SKM-1 (cell line): ENCODE measurements around the gene CAMKK2.
"Not testable (repeated sequence)": the region's sequence is repeated elsewhere in the genome, so short reads cannot be mapped to it uniquely, and the experiment has no call there.

Experiments used
- DNase-seq: peaks from one replicate; lab custom pipeline; 2025; ENCODE audit not compliant: unreplicated experiment; lab: John Stamatoyannopoulos, UW

Gene CAMKK2

GRCh38 chr12:121280531-121280930 is 16.0 kb downstream of the CAMKK2 start:
- not testable (repeated sequence) for DNase-seq

GRCh38 chr12:121279507-121279915 is 17.0 kb downstream of the CAMKK2 start:
- no peak for DNase-seq

GRCh38 chr12:121279071-121279375 is 17.5 kb downstream of the CAMKK2 start:
- no peak for DNase-seq

- DNase-seq = no peak
These were observed 18.1 kb downstream of the CAMKK2 start for GRCh38 chr12:121278169-121279070.

- DNase-seq = no peak
These were observed 19.1 kb downstream of the CAMKK2 start for GRCh38 chr12:121277374-121277759.

- no peak for DNase-seq
These were observed 22.3 kb downstream of the CAMKK2 start for GRCh38 chr12:121274036-121274763.

- no peak for DNase-seq
These were observed 23.1 kb downstream of the CAMKK2 start for GRCh38 chr12:121273364-121273896.

- DNase-seq = no peak
These were observed 28.7 kb downstream of the CAMKK2 start for GRCh38 chr12:121267822-121268221.

- DNase-seq = no peak
These were observed 31.5 kb downstream of the CAMKK2 start for GRCh38 chr12:121264951-121265515.

GRCh38 chr12:121264135-121264534 is 32.4 kb downstream of the CAMKK2 start:
- DNase-seq = no peak

- DNase-seq = no peak
These were observed 33.1 kb downstream of the CAMKK2 start for GRCh38 chr12:121263206-121263935.

GRCh38 chr12:121261398-121261797 is 35.1 kb downstream of the CAMKK2 start:
- no peak for DNase-seq

GRCh38 chr12:121260091-121260490 is 36.4 kb downstream of the CAMKK2 start:
- DNase-seq = no peak

GRCh38 chr12:121259074-121259473 is 37.4 kb downstream of the CAMKK2 start:
- no peak for DNase-seq

- not testable (repeated sequence) for DNase-seq
These were observed 38.6 kb downstream of the CAMKK2 start for GRCh38 chr12:121257704-121258449.

GRCh38 chr12:121255433-121255832 is 41.1 kb downstream of the CAMKK2 start:
- no peak for DNase-seq

- no peak for DNase-seq
These were observed 42.7 kb downstream of the CAMKK2 start for GRCh38 chr12:121253638-121254335.

GRCh38 chr12:121252712-121253345 is 43.7 kb downstream of the CAMKK2 start:
- DNase-seq = no peak

GRCh38 chr12:121251838-121252237 is 44.7 kb downstream of the CAMKK2 start:
- no peak for DNase-seq
